ENCODE data around the gene GLI3.

Gene GLI3

GRCh38 chr7:41942468-41943093, 294.4 kb downstream of the GLI3 start:
- Histone ChIP-seq H3K9ac (0 out of 22 replicates have a peak overlapping the region, but pooled peaks of 1 of the 11 experiments have one; percentile 13), H3K27me3 (0 out of 22 replicates have a peak, but pooled peaks cover 0 to 4% (median 0%) of the 10 kb centered on the region in 11 experiments), H4K20me1 (no peaks in the 10 kb centered on the region; a peak in 1 of 22 replicates), H3K9me3 (replicated peaks in 1 of 11) (no peaks in the 10 kb centered on the region), H3K27ac (no peak overlapping the region), H3K4me1 (peaks cover 0 to 8% (median 2%) of the 10 kb centered on the region in 10 experiments; a peak in 6 of 20 replicates), H3K36me3 (no peaks in the 10 kb centered on the region), H3K4me3 (no peak overlapping the region), H3K4me2 (peak overlapping the region; percentile 13 to 66 (median 44); a peak in 19 of 22 replicates)
- TF ChIP-seq Cebpa-rat (IDR thresholded peaks at IDR 0.05), result no peak

GRCh38 chr7:41940760-41941343, 296.2 kb downstream of the GLI3 start:
- Histone ChIP-seq H4K20me1 (no peaks in the 10 kb centered on the region; a peak in 1 of 22 replicates), H3K27me3 (0 out of 22 replicates have a peak, but pooled peaks cover 0 to 4% (median 0%) of the 10 kb centered on the region in 11 experiments), H3K4me1 (peaks cover 0 to 8% (median 2%) of the 10 kb centered on the region in 10 experiments; a peak in 6 of 20 replicates), H3K27ac (no peak overlapping the region), H3K4me2 (no peak overlapping the region), H3K4me3 (no peak overlapping the region), H3K9me3 (replicated peaks in 1 of 11) (no peaks in the 10 kb centered on the region), H3K36me3 (no peaks in the 10 kb centered on the region), H3K9ac (no peak overlapping the region)
- TF ChIP-seq Cebpa-rat (IDR thresholded peaks at IDR 0.05), result no peak

GRCh38 chr7:41938371-41938770, 298.6 kb downstream of the GLI3 start:
- H3K4me1 ChIP-seq, result peaks cover 0 to 6% (median 2%) of the 10 kb centered on the region in 10 experiments; a peak in 6 of 20 replicates
- 0 out of 22 replicates have a peak, but pooled peaks cover 0 to 4% (median 0%) of the 10 kb centered on the region in 11 experiments for H3K27me3 ChIP-seq
- no peaks in the 10 kb centered on the region; a peak in 1 of 22 replicates for H4K20me1 ChIP-seq
- H3K9me3 ChIP-seq (replicated peaks in 1 of 11), result no peaks in the 10 kb centered on the region
- H3K27ac ChIP-seq, result no peak overlapping the region
- no peak overlapping the region for H3K4me3 ChIP-seq
- no peak for TF ChIP-seq Cebpa-rat (IDR thresholded peaks at IDR 0.05)
- no peak overlapping the region for H3K4me2 ChIP-seq
- no peaks in the 10 kb centered on the region for H3K36me3 ChIP-seq
- no peak overlapping the region for H3K9ac ChIP-seq

- H3K27me3 ChIP-seq, result no peaks in the 10 kb centered on the region
- no peak for TF ChIP-seq Cebpa-rat (IDR thresholded peaks at IDR 0.05)
These were observed 303.6 kb downstream of the GLI3 start for GRCh38 chr7:41933427-41933826.

GRCh38 chr7:41931263-41931646, 305.8 kb downstream of the GLI3 start:
- TF ChIP-seq Cebpa-rat (IDR thresholded peaks at IDR 0.05), result no peak
- Histone ChIP-seq H4K20me1 (no peaks in the 10 kb centered on the region), H3K4me3 (no peak overlapping the region), H3K27me3 (no peaks in the 10 kb centered on the region), H3K27ac (no peak overlapping the region), H3K9ac (no peak overlapping the region), H3K9me3 (replicated peaks in 1 of 11) (no peaks in the 10 kb centered on the region), H3K36me3 (no peaks in the 10 kb centered on the region), H3K4me2 (no peak overlapping the region), H3K4me1 (peaks cover 10 to 34% (median 20%) of the 10 kb centered on the region in 10 experiments)

More at GRCh38 chr7:41933427-41933826, 303.6 kb downstream of the GLI3 start:
- H4K20me1 ChIP-seq, result no peaks in the 10 kb centered on the region
- peaks cover 0 to 13% (median under 1%) of the 10 kb centered on the region in 10 experiments; a peak in 3 of 20 replicates for H3K4me1 ChIP-seq
- H3K9me3 ChIP-seq (replicated peaks in 1 of 11), result no peaks in the 10 kb centered on the region
- no peak overlapping the region for H3K4me2 ChIP-seq
- no peak overlapping the region for H3K9ac ChIP-seq
- H3K36me3 ChIP-seq, result no peaks in the 10 kb centered on the region
- no peak overlapping the region for H3K4me3 ChIP-seq
- H3K27ac ChIP-seq, result no peak overlapping the region

- H3K27me3 ChIP-seq, result no peaks in the 10 kb centered on the region
- H3K9me3 ChIP-seq (replicated peaks in 1 of 11), result no peaks in the 10 kb centered on the region
- no peak overlapping the region for H3K4me3 ChIP-seq
- 0 out of 22 replicates have a peak overlapping the region, but pooled peaks of 1 of the 11 experiments have one; percentile 11 for H3K4me2 ChIP-seq
- TF ChIP-seq Cebpa-rat (IDR thresholded peaks at IDR 0.05), result no peak
- H4K20me1 ChIP-seq, result no peaks in the 10 kb centered on the region
- peaks cover 10 to 39% (median 26%) of the 10 kb centered on the region in 10 experiments for H3K4me1 ChIP-seq
- H3K9ac ChIP-seq, result no peak overlapping the region
- no peaks in the 10 kb centered on the region for H3K36me3 ChIP-seq
- no peak overlapping the region for H3K27ac ChIP-seq
These were observed 306.3 kb downstream of the GLI3 start for GRCh38 chr7:41930538-41931262.

GRCh38 chr7:41928781-41929180, 308.2 kb downstream of the GLI3 start:
- no peaks in the 10 kb centered on the region for H3K27me3 ChIP-seq
- no peak overlapping the region for H3K9ac ChIP-seq
- H3K9me3 ChIP-seq (replicated peaks in 1 of 11), result no peaks in the 10 kb centered on the region
- no peaks in the 10 kb centered on the region for H4K20me1 ChIP-seq
- H3K27ac ChIP-seq, result no peak overlapping the region
- no peak for TF ChIP-seq Cebpa-rat (IDR thresholded peaks at IDR 0.05)
- no peak overlapping the region for H3K4me2 ChIP-seq
- H3K36me3 ChIP-seq, result no peaks in the 10 kb centered on the region
- peaks cover 10 to 53% (median 39%) of the 10 kb centered on the region in 10 experiments for H3K4me1 ChIP-seq
- H3K4me3 ChIP-seq, result no peak overlapping the region

GRCh38 chr7:41928166-41928565, 308.8 kb downstream of the GLI3 start:
- Histone ChIP-seq H3K27ac (no peak overlapping the region), H3K27me3 (no peaks in the 10 kb centered on the region), H3K4me2 (peak overlapping the region; percentile 48 to 81 (median 73); a peak in 17 of 22 replicates), H3K4me1 (peaks cover 10 to 53% (median 39%) of the 10 kb centered on the region in 10 experiments), H3K36me3 (no peaks in the 10 kb centered on the region), H3K9me3 (replicated peaks in 1 of 11) (no peaks in the 10 kb centered on the region), H3K4me3 (no peak overlapping the region), H3K9ac (no peak overlapping the region), H4K20me1 (no peaks in the 10 kb centered on the region)
- no peak for TF ChIP-seq Cebpa-rat (IDR thresholded peaks at IDR 0.05)

GRCh38 chr7:41927380-41927779, 309.6 kb downstream of the GLI3 start:
- Histone ChIP-seq H3K9ac (peak overlapping the region in 2 of 11 experiments; percentile 9 to 25; a peak in 1 of 22 replicates), H3K4me2 (peak overlapping the region; percentile 48 to 81 (median 73)), H4K20me1 (no peaks in the 10 kb centered on the region), H3K4me1 (peaks cover 10 to 53% (median 39%) of the 10 kb centered on the region in 10 experiments), H3K4me3 (no peak overlapping the region), H3K27me3 (no peaks in the 10 kb centered on the region), H3K27ac (no peak overlapping the region), H3K9me3 (replicated peaks in 1 of 11) (no peaks in the 10 kb centered on the region), H3K36me3 (no peaks in the 10 kb centered on the region)
- TF ChIP-seq Cebpa-rat (IDR thresholded peaks at IDR 0.05), result no peak

All from BLaER1 treated with 17β-estradiol and CSF1 and Interleukin-3, amounts not matched to agents 10 nM and 100 nM (cell line).